ENCODE results near the gene CMIP. TPM values are rescaled to one million over a fixed set of nuclear protein-coding genes. Genes with fewer than 3 reads are reported as not detected.

CMIP gene
- total RNA-seq, 1 donor from 2014 or later: 163 TPM

DNA sequence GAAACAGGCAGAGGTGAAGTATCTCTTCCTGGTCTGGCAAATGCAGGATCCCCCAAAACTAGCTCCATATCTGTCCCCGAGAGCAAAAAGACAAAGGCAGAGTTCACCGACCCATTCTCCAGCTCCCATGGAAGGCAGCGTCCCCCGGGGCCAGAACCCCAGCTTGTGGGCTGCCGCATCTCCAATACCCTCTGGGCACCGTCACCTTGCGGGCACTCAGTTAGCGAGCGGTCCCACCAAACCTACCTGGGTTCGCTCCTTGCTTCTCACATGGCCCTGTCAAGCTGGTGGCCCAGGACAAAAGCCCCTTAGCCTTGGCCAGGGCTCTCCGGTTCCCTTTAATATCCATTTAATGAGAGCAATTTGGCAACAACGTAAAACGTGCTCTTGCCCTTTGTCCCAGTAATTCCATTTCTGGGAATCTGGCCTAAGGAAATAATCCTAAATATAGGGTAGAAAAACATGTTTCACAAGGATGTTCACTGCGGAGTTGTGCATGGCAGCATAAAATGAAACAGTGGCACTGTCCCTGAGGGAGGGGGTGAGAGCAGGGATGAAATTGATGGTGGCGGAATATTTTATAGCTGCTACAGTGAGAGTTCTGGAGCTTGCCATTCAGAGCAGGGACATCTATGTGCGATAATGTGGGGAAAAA lies 157.1 kb downstream of the CMIP start:
- H3K4me1 Mint-ChIP-seq (ENCODE audit: low read depth, unreplicated experiment): peaks cover 50% of the 10 kb centered on the region
- peak overlapping the region; percentile 10 for H3K4me3 Mint-ChIP-seq (ENCODE audit: unreplicated experiment)
- H3K9me3 Mint-ChIP-seq (ENCODE audit: unreplicated experiment): peaks cover 19% of the 10 kb centered on the region
- peaks cover 24% of the 10 kb centered on the region for H3K27me3 Mint-ChIP-seq (ENCODE audit: unreplicated experiment)
- no peak for DNase-seq
- TF ChIP-seq, protein P1, sequence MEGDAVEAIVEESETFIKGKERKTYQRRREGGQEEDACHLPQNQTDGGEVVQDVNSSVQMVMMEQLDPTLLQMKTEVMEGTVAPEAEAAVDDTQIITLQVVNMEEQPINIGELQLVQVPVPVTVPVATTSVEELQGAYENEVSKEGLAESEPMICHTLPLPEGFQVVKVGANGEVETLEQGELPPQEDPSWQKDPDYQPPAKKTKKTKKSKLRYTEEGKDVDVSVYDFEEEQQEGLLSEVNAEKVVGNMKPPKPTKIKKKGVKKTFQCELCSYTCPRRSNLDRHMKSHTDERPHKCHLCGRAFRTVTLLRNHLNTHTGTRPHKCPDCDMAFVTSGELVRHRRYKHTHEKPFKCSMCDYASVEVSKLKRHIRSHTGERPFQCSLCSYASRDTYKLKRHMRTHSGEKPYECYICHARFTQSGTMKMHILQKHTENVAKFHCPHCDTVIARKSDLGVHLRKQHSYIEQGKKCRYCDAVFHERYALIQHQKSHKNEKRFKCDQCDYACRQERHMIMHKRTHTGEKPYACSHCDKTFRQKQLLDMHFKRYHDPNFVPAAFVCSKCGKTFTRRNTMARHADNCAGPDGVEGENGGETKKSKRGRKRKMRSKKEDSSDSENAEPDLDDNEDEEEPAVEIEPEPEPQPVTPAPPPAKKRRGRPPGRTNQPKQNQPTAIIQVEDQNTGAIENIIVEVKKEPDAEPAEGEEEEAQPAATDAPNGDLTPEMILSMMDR (IDR thresholded peaks at IDR 0.05; ENCODE audit: partially characterized antibody, unreplicated experiment): no peak
- H3K27ac Mint-ChIP-seq (ENCODE audit: unreplicated experiment): peak overlapping the region; percentile 69
- peaks cover 7% of the 10 kb centered on the region for H3K36me3 Mint-ChIP-seq (ENCODE audit: unreplicated experiment)

DNA sequence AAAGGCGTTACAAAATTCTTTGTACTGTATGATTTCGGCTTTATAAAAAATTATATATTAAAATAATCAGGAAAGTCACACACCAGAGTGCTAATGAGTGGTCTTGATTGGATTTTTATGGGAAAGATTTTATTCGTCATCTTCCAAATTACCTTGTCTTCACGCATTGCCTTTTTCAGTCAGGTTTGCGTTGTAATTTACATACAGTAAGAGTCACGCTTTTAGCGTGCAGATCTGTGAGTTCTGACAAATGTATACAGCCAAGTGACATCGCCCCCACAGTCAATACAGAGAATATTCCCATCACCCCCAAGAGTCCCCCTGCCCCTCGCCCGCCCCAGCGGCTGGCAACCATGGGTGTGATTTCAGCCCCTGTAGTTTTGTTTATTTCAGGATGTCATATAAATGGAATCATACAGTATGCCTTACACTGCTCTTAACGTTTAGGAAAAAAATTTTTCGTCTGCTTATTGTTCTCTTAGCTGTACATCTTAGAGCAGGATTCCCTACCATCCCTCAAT lies 157.7 kb downstream of the CMIP start:
- peaks cover 21% of the 10 kb centered on the region for H3K9me3 Mint-ChIP-seq (ENCODE audit: unreplicated experiment)
- peaks cover 28% of the 10 kb centered on the region for H3K27me3 Mint-ChIP-seq (ENCODE audit: unreplicated experiment)
- H3K4me3 Mint-ChIP-seq (ENCODE audit: unreplicated experiment): no peak overlapping the region
- no peak overlapping the region for H3K27ac Mint-ChIP-seq (ENCODE audit: unreplicated experiment)
- H3K4me1 Mint-ChIP-seq (ENCODE audit: low read depth, unreplicated experiment): peaks cover 52% of the 10 kb centered on the region
- TF ChIP-seq, protein P1 (IDR thresholded peaks at IDR 0.05; ENCODE audit: partially characterized antibody, unreplicated experiment): no peak
- no peak for DNase-seq
- peaks cover 10% of the 10 kb centered on the region for H3K36me3 Mint-ChIP-seq (ENCODE audit: unreplicated experiment)

DNA sequence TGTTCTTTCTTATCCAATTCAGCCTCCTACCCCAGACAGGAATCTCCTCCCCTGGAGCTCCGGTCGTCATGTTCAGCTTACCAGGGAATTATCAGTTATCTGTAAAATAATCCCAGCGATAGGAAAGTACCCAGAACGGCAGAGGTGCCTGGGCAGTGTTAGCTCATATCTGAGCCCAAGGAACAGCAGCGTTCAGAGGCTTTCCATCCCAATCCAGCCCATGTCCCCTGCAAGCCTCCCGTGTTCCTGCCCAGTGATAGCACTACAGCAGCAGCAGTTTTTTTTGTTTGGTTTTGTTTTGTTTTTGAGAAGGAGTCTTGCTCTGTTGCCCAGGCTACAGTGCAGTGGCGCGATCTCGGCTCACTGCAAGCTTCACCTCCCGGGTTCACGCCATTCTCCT lies 158.2 kb downstream of the CMIP start:
- TF ChIP-seq, protein P1 (IDR thresholded peaks at IDR 0.05; ENCODE audit: partially characterized antibody, unreplicated experiment): no peak
- Mint-ChIP-seq H3K4me1 (ENCODE audit: low read depth, unreplicated experiment) (peaks cover 52% of the 10 kb centered on the region), H3K27me3 (ENCODE audit: unreplicated experiment) (peaks cover 29% of the 10 kb centered on the region), H3K27ac (ENCODE audit: unreplicated experiment) (peak overlapping the region; percentile 14), H3K9me3 (ENCODE audit: unreplicated experiment) (peaks cover 21% of the 10 kb centered on the region), H3K36me3 (ENCODE audit: unreplicated experiment) (peaks cover 10% of the 10 kb centered on the region), H3K4me3 (ENCODE audit: unreplicated experiment) (no peak overlapping the region)
- DNase-seq: no peak

DNA sequence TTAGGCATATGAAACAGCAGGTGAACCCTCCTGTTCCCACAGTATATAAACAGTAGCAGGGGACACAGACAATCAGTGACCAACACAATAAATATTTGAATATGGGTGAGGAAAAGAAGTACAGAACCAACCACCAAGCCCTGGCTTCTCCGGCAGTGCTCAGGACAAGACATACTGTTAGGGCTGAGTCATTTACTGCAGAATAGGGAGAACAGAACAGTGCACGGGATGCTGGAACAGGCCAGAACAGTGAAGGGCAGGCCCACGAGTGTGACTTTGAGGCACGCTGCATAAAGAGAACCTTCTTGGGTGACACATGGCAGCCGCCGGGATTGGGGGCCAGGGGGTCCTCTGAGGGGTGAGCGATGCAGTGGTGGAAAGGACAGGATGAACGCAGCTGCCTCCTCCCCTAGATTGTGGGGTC lies 160.4 kb downstream of the CMIP start:
- Mint-ChIP-seq H3K4me3 (ENCODE audit: unreplicated experiment) (no peak overlapping the region), H3K27ac (ENCODE audit: unreplicated experiment) (peak overlapping the region; percentile 75)

GRCh38 chr16:81606039-81606438 lies 161.4 kb downstream of the CMIP start:
- H3K4me3 Mint-ChIP-seq (ENCODE audit: unreplicated experiment): no peak overlapping the region
- no peak for DNase-seq
- peaks cover 18% of the 10 kb centered on the region for H3K9me3 Mint-ChIP-seq (ENCODE audit: unreplicated experiment)
- H3K27me3 Mint-ChIP-seq (ENCODE audit: unreplicated experiment): peaks cover 17% of the 10 kb centered on the region
- TF ChIP-seq, protein P1 (IDR thresholded peaks at IDR 0.05; ENCODE audit: partially characterized antibody, unreplicated experiment): no peak
- peaks cover 44% of the 10 kb centered on the region for H3K4me1 Mint-ChIP-seq (ENCODE audit: low read depth, unreplicated experiment)
- peak overlapping the region; percentile 68 for H3K27ac Mint-ChIP-seq (ENCODE audit: unreplicated experiment)
- H3K36me3 Mint-ChIP-seq (ENCODE audit: unreplicated experiment): peaks cover 10% of the 10 kb centered on the region

More for the DNA sequence above, 160.4 kb downstream of the CMIP start:
- H3K27me3 Mint-ChIP-seq (ENCODE audit: unreplicated experiment): peaks cover 22% of the 10 kb centered on the region
- peaks cover 48% of the 10 kb centered on the region for H3K4me1 Mint-ChIP-seq (ENCODE audit: low read depth, unreplicated experiment)
- TF ChIP-seq, protein P1 (IDR thresholded peaks at IDR 0.05; ENCODE audit: partially characterized antibody, unreplicated experiment): no peak
- H3K9me3 Mint-ChIP-seq (ENCODE audit: unreplicated experiment): peaks cover 16% of the 10 kb centered on the region
- no peak for DNase-seq
- H3K36me3 Mint-ChIP-seq (ENCODE audit: unreplicated experiment): peaks cover 10% of the 10 kb centered on the region

Data from glutamatergic neuron (in vitro differentiated cells).